PFSK-1 (cell line): ENCODE measurements around the gene LAMP1.

ENCODE experiments used
- POLR2AphosphoS5 ChIP-seq: IDR thresholded peaks from 2 replicates; pipeline ENCODE4 v1.6.1; 2012; ENCODE audit warnings: low read depth, mild to moderate bottlenecking, control low read depth, low read length, moderate library complexity
- REST ChIP-seq, 2 experiments: IDR thresholded peaks; 2 replicates each; pipeline versions ENCODE4 v1.6.1 to v1.8.0; 2011 to 2012; ENCODE audit warnings: low read depth in 2 of 2, low read length in 2 of 2, control low read depth in 1 of 2, inconsistent platforms in 1 of 2, mild to moderate bottlenecking in 1 of 2, moderate library complexity in 1 of 2; ENCODE audit not compliant: insufficient read depth in 1 of 2

DNA sequence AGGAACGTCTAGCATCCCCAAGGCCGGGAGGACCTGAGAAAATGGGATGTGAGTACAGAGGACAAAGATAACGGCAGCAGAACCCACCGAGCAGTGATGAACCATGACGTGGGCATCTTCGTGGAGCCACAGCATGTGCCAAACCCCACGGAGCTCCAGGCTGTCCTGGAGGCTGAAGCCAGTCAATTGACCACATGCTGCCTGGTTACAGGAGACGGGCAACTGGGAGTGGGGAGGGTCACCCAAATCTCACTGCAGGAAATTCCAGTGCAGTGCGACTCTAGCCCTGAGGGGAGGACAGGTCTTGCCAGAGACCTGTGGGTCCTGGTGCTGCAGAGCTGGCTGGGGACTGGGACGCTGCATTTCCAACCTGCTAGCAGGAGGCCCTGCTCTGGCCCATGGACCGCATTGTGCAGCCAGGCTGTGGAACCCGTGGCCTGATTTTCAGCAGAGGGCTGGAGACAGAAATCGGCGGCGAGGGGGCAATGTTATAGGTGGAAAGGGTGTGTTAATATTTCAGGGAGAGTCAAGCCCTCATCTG lies 70.1 kb downstream of the LAMP1 start:
- TF ChIP-seq POLR2AphosphoS5 (no peak), REST (IDR thresholded peaks at IDR 0.05; ENCODE audit: insufficient read depth in 1 of 2, low read depth in 2 of 2, low read length in 2 of 2) (no peak)
